ENCODE results near the gene KCTD13.
"Not testable (repeated sequence)": the region's sequence is repeated elsewhere in the genome, so short reads cannot be mapped to it uniquely, and the experiment has no call there.

KCTD13 gene

GRCh38 chr16:29878172-29878571 is 47.9 kb downstream of the KCTD13 start:
- peaks cover 48% of the 10 kb centered on the region for H3K27me3 Mint-ChIP-seq
- no peak for DNase-seq (ENCODE audit: low spot score in 2 of 2)
- H3K36me3 Mint-ChIP-seq (ENCODE audit: insufficient read depth), result no peaks in the 10 kb centered on the region
- H3K9me3 Mint-ChIP-seq, result no peaks in the 10 kb centered on the region
- ATAC-seq (replicated peaks; ENCODE audit: extremely low read depth, poor library complexity, severe bottlenecking), result no peak
- H3K4me3 Mint-ChIP-seq, result no peak overlapping the region
- no peak overlapping the region for H3K27ac Mint-ChIP-seq (ENCODE audit: low read depth)
- H3K4me1 Mint-ChIP-seq, result peaks cover 26% of the 10 kb centered on the region

- Mint-ChIP-seq H3K9me3 (no peaks in the 10 kb centered on the region), H3K36me3 (ENCODE audit: insufficient read depth) (no peaks in the 10 kb centered on the region), H3K27ac (ENCODE audit: low read depth) (no peak overlapping the region), H3K4me1 (peaks cover 26% of the 10 kb centered on the region), H3K4me3 (peak overlapping the region; percentile 59), H3K27me3 (peaks cover 40% of the 10 kb centered on the region)
- DNase-seq (ENCODE audit: low spot score in 2 of 2), result no peak
- ATAC-seq (replicated peaks; ENCODE audit: extremely low read depth, poor library complexity, severe bottlenecking), result peak; percentile 65
Observed at GRCh38 chr16:29877266-29877961, 48.6 kb downstream of the KCTD13 start.

GRCh38 chr16:29876594-29877249 is 49.3 kb downstream of the KCTD13 start:
- no peaks in the 10 kb centered on the region for H3K36me3 Mint-ChIP-seq (ENCODE audit: insufficient read depth)
- H3K27me3 Mint-ChIP-seq, result peaks cover 40% of the 10 kb centered on the region
- H3K4me1 Mint-ChIP-seq, result peaks cover 26% of the 10 kb centered on the region
- no peaks in the 10 kb centered on the region for H3K9me3 Mint-ChIP-seq
- H3K27ac Mint-ChIP-seq (ENCODE audit: low read depth), result no peak overlapping the region
- ATAC-seq (replicated peaks; ENCODE audit: extremely low read depth, poor library complexity, severe bottlenecking) (no peak), DNase-seq (ENCODE audit: low spot score in 2 of 2) (no peak)
- H3K4me3 Mint-ChIP-seq, result peak overlapping the region; percentile 59

- Mint-ChIP-seq H3K27me3 (peaks cover 40% of the 10 kb centered on the region), H3K4me1 (peaks cover 26% of the 10 kb centered on the region), H3K27ac (ENCODE audit: low read depth) (no peak overlapping the region), H3K36me3 (ENCODE audit: insufficient read depth) (no peaks in the 10 kb centered on the region), H3K9me3 (no peaks in the 10 kb centered on the region), H3K4me3 (peak overlapping the region; percentile 59)
- ATAC-seq (replicated peaks; ENCODE audit: extremely low read depth, poor library complexity, severe bottlenecking), result no peak
- no peak for DNase-seq (ENCODE audit: low spot score in 2 of 2)
Observed at GRCh38 chr16:29876217-29876593, 49.8 kb downstream of the KCTD13 start.

GRCh38 chr16:29875206-29875605 is 50.8 kb downstream of the KCTD13 start:
- Mint-ChIP-seq H3K27ac (ENCODE audit: low read depth) (no peak overlapping the region), H3K9me3 (no peaks in the 10 kb centered on the region), H3K4me1 (peaks cover 26% of the 10 kb centered on the region), H3K36me3 (ENCODE audit: insufficient read depth) (no peaks in the 10 kb centered on the region), H3K27me3 (peaks cover 40% of the 10 kb centered on the region), H3K4me3 (no peak overlapping the region)
- ATAC-seq (replicated peaks; ENCODE audit: extremely low read depth, poor library complexity, severe bottlenecking) (no peak), DNase-seq (ENCODE audit: low spot score in 2 of 2) (no peak)

- Mint-ChIP-seq H3K4me3 (no peak overlapping the region), H3K9me3 (no peaks in the 10 kb centered on the region), H3K27ac (ENCODE audit: low read depth) (no peak overlapping the region)
Observed at GRCh38 chr16:29873319-29873718, 52.7 kb downstream of the KCTD13 start.

GRCh38 chr16:29871822-29872546 is 54.0 kb downstream of the KCTD13 start:
- Mint-ChIP-seq H3K4me1 (peaks cover 18% of the 10 kb centered on the region), H3K27me3 (peaks cover 24% of the 10 kb centered on the region), H3K27ac (ENCODE audit: low read depth) (no peak overlapping the region), H3K36me3 (ENCODE audit: insufficient read depth) (no peaks in the 10 kb centered on the region), H3K4me3 (no peak overlapping the region), H3K9me3 (no peaks in the 10 kb centered on the region)
- no peak for ATAC-seq (replicated peaks; ENCODE audit: extremely low read depth, poor library complexity, severe bottlenecking)
- DNase-seq (ENCODE audit: low spot score in 2 of 2), result no peak

More at GRCh38 chr16:29873319-29873718, 52.7 kb downstream of the KCTD13 start:
- peaks cover 26% of the 10 kb centered on the region for H3K4me1 Mint-ChIP-seq
- no peak for ATAC-seq (replicated peaks; ENCODE audit: extremely low read depth, poor library complexity, severe bottlenecking)
- H3K27me3 Mint-ChIP-seq, result peaks cover 30% of the 10 kb centered on the region
- no peak for DNase-seq (ENCODE audit: low spot score in 2 of 2)
- H3K36me3 Mint-ChIP-seq (ENCODE audit: insufficient read depth), result no peaks in the 10 kb centered on the region

- DNase-seq (ENCODE audit: low spot score in 2 of 2); H3K36me3 Mint-ChIP-seq (ENCODE audit: insufficient read depth); H3K27ac Mint-ChIP-seq (ENCODE audit: low read depth); H3K4me1 Mint-ChIP-seq; H3K9me3 Mint-ChIP-seq; ATAC-seq (replicated peaks; ENCODE audit: extremely low read depth, poor library complexity, severe bottlenecking); H3K4me3 Mint-ChIP-seq; H3K27me3 Mint-ChIP-seq: not testable (repeated sequence)
Observed at GRCh38 chr16:29869067-29869466, 57.0 kb downstream of the KCTD13 start.

- H3K27me3 Mint-ChIP-seq, result peaks cover 8% of the 10 kb centered on the region
- no peaks in the 10 kb centered on the region for H3K36me3 Mint-ChIP-seq (ENCODE audit: insufficient read depth)
- ATAC-seq (replicated peaks; ENCODE audit: extremely low read depth, poor library complexity, severe bottlenecking) (no peak), DNase-seq (ENCODE audit: low spot score in 2 of 2) (no peak)
- H3K9me3 Mint-ChIP-seq, result no peaks in the 10 kb centered on the region
- H3K4me3 Mint-ChIP-seq, result no peak overlapping the region
- peaks cover 7% of the 10 kb centered on the region for H3K4me1 Mint-ChIP-seq
- no peak overlapping the region for H3K27ac Mint-ChIP-seq (ENCODE audit: low read depth)
Observed at GRCh38 chr16:29868396-29869009, 57.5 kb downstream of the KCTD13 start.

GRCh38 chr16:29864205-29864604 is 61.8 kb downstream of the KCTD13 start:
- Mint-ChIP-seq H3K36me3 (ENCODE audit: insufficient read depth) (peaks cover 14% of the 10 kb centered on the region), H3K4me1 (peaks cover 30% of the 10 kb centered on the region), H3K4me3 (no peak overlapping the region), H3K27ac (ENCODE audit: low read depth) (no peak overlapping the region), H3K9me3 (no peaks in the 10 kb centered on the region), H3K27me3 (peaks cover 8% of the 10 kb centered on the region)
- DNase-seq (ENCODE audit: low spot score in 2 of 2) (no peak), ATAC-seq (replicated peaks; ENCODE audit: extremely low read depth, poor library complexity, severe bottlenecking) (no peak)

- Mint-ChIP-seq H3K4me1 (peaks cover 30% of the 10 kb centered on the region), H3K36me3 (ENCODE audit: insufficient read depth) (peaks cover 17% of the 10 kb centered on the region), H3K27me3 (peaks cover 8% of the 10 kb centered on the region), H3K9me3 (no peaks in the 10 kb centered on the region), H3K4me3 (peak overlapping the region; percentile 99), H3K27ac (ENCODE audit: low read depth) (peak overlapping the region; percentile 88)
- DNase-seq (ENCODE audit: low spot score in 2 of 2), result no peak
- no peak for ATAC-seq (replicated peaks; ENCODE audit: extremely low read depth, poor library complexity, severe bottlenecking)
Observed at GRCh38 chr16:29863669-29863984, 62.4 kb downstream of the KCTD13 start.

GRCh38 chr16:29862884-29863668 is 63.0 kb downstream of the KCTD13 start, which contains the start of gene CDIPT:
Gene CDIPT (minus strand): TSS chr16:29863226. CDS start chr16:29862857, 369 bp downstream.
- peak within 1 kb of the TSS; percentile 88 for H3K27ac Mint-ChIP-seq (ENCODE audit: low read depth)
- peaks cover 7% of the 10 kb centered on the region for H3K27me3 Mint-ChIP-seq
- ATAC-seq (replicated peaks; ENCODE audit: extremely low read depth, poor library complexity, severe bottlenecking) (peak; percentile 99), DNase-seq (ENCODE audit: low spot score in 2 of 2) (peak; percentile 87 to 90)
- no peaks in the 10 kb centered on the region for H3K9me3 Mint-ChIP-seq
- peaks cover 22% of the 10 kb centered on the region for H3K36me3 Mint-ChIP-seq (ENCODE audit: insufficient read depth)
- peak within 1 kb of the TSS; percentile 99 for H3K4me3 Mint-ChIP-seq
- H3K4me1 Mint-ChIP-seq, result peaks cover 30% of the 10 kb centered on the region
